ENCODE results near the gene TMEM131. TPM values are rescaled to one million over a fixed set of nuclear protein-coding genes. Genes with fewer than 3 reads are reported as not detected.

Gene TMEM131
- total RNA-seq, 1 donor from 2014 or later, result 28.9 TPM

DNA sequence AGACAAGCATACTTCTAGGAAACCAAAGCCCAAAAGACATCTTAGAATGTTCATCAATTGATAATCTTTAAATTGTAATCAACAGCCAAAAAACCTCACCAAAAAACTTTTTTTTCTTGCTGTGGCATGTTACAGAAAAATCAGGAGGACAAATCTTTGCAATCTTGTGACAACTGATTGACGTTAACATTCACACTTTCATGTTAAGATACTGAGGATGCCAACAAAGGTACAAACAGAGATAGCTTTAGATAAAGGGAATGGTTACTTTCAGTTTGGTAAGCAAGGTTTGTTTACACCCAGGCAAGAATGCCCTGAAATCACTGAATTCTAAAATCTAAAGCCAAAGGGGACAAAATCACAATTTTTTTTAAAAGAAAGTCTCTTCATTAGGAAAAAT lies 190.0 kb downstream of the TMEM131 start:
- intact Hi-C loops (cut with micrococcal nuclease), result loop anchor here (10.0 kb wide), 1 partner anchor 579 kb away; no protein-coding TSS in a partner anchor
- H3K4me1 ChIP-seq, result peaks cover 12% of the 10 kb centered on the region
- H3K9me3 ChIP-seq (replicated peaks), result no peaks in the 10 kb centered on the region
- no peak overlapping the region for H3K4me3 ChIP-seq
- TF ChIP-seq, protein P1, sequence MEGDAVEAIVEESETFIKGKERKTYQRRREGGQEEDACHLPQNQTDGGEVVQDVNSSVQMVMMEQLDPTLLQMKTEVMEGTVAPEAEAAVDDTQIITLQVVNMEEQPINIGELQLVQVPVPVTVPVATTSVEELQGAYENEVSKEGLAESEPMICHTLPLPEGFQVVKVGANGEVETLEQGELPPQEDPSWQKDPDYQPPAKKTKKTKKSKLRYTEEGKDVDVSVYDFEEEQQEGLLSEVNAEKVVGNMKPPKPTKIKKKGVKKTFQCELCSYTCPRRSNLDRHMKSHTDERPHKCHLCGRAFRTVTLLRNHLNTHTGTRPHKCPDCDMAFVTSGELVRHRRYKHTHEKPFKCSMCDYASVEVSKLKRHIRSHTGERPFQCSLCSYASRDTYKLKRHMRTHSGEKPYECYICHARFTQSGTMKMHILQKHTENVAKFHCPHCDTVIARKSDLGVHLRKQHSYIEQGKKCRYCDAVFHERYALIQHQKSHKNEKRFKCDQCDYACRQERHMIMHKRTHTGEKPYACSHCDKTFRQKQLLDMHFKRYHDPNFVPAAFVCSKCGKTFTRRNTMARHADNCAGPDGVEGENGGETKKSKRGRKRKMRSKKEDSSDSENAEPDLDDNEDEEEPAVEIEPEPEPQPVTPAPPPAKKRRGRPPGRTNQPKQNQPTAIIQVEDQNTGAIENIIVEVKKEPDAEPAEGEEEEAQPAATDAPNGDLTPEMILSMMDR (IDR thresholded peaks at IDR 0.05; ENCODE audit: borderline replicate concordance), result no peak
- peaks cover 64% of the 10 kb centered on the region for H3K36me3 ChIP-seq
- H3K27ac ChIP-seq (replicated peaks), result no peak overlapping the region
- no peak for DNase-seq
- no peaks in the 10 kb centered on the region for H3K27me3 ChIP-seq (ENCODE audit: low read depth)

DNA sequence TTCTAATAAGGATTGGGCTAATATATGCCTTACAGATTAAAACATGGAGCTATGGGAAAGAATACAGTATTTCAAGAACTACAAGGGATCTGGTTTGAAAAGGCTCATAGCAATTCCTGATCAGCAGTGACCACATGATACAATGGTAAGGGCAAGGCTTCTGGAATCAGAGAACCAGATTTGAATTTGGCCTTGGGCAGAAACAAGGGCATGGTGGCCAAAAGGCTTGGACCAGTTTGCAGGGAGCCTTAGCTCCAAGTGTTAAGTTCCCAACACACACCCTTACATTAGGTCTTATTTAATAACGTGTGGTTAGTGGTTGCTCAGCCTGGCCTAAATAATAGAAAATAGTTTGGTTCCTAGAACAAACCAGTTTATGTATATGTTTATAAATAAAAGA lies 194.7 kb downstream of the TMEM131 start:
- TF ChIP-seq, protein P1 (IDR thresholded peaks at IDR 0.05; ENCODE audit: borderline replicate concordance), result no peak
- intact Hi-C loops (cut with micrococcal nuclease), result loop anchor here (10.0 kb wide), 1 partner anchor 584 kb away; no protein-coding TSS in a partner anchor
- H3K27me3 ChIP-seq (ENCODE audit: low read depth), result no peaks in the 10 kb centered on the region
- no peak for DNase-seq
- no peaks in the 10 kb centered on the region for H3K9me3 ChIP-seq (replicated peaks)
- H3K4me1 ChIP-seq, result no peaks in the 10 kb centered on the region
- no peak overlapping the region for H3K27ac ChIP-seq (replicated peaks)
- H3K36me3 ChIP-seq, result peaks cover 92% of the 10 kb centered on the region
- no peak overlapping the region for H3K4me3 ChIP-seq

DNA sequence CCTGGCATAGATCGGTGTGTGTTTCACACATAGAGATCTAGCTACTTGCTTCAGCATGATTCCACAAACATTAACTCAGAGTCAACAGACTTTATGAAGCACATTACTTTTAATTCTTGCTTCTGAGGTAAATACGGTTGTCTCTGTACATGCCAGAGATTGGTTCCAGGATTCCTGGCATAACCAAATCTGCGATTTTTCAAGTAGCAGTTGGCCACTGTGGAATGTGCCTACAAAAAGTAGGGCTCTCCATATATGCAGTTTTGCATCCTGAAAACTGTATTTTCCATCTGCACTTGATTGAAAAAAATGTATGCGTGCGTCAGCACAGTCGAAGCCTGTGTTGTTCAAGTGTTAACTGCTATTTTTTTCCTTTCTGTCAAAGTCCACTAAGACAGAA lies 197.3 kb downstream of the TMEM131 start:
- Histone ChIP-seq H3K27ac (replicated peaks) (no peak overlapping the region), H3K27me3 (ENCODE audit: low read depth) (no peaks in the 10 kb centered on the region), H3K36me3 (peaks cover 92% of the 10 kb centered on the region), H3K9me3 (replicated peaks) (no peaks in the 10 kb centered on the region), H3K4me3 (no peak overlapping the region), H3K4me1 (no peaks in the 10 kb centered on the region)
- TF ChIP-seq, protein P1 (IDR thresholded peaks at IDR 0.05; ENCODE audit: borderline replicate concordance), result no peak
- intact Hi-C loops (cut with micrococcal nuclease), result no loop called here
- DNase-seq, result no peak

DNA sequence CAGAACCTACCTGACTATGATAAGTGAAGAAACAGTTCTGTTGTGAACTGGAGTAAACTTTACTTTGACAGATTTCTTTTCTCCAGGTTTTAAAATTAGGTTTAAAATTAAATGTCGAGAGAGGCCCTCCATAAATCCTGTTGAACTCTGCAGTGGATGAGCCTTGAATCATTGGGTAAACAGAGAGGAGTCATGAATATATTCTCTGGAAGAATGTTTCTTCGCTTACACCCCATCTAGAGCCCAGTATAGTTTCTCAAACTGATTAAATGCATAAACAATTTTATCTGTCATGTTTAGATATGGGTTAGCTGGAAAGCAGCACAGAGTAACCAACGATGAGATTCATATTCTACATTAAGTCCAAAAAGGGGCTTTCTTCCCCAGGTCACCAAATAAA lies 198.4 kb downstream of the TMEM131 start:
- H3K4me3 ChIP-seq, result no peak overlapping the region
- no peaks in the 10 kb centered on the region for H3K4me1 ChIP-seq
- no peaks in the 10 kb centered on the region for H3K27me3 ChIP-seq (ENCODE audit: low read depth)
- intact Hi-C loops (cut with micrococcal nuclease), result no loop called here
- H3K27ac ChIP-seq (replicated peaks), result no peak overlapping the region
- peaks cover 92% of the 10 kb centered on the region for H3K36me3 ChIP-seq
- DNase-seq, result no peak
- no peaks in the 10 kb centered on the region for H3K9me3 ChIP-seq (replicated peaks)
- TF ChIP-seq, protein P1 (IDR thresholded peaks at IDR 0.05; ENCODE audit: borderline replicate concordance), result no peak

DNA sequence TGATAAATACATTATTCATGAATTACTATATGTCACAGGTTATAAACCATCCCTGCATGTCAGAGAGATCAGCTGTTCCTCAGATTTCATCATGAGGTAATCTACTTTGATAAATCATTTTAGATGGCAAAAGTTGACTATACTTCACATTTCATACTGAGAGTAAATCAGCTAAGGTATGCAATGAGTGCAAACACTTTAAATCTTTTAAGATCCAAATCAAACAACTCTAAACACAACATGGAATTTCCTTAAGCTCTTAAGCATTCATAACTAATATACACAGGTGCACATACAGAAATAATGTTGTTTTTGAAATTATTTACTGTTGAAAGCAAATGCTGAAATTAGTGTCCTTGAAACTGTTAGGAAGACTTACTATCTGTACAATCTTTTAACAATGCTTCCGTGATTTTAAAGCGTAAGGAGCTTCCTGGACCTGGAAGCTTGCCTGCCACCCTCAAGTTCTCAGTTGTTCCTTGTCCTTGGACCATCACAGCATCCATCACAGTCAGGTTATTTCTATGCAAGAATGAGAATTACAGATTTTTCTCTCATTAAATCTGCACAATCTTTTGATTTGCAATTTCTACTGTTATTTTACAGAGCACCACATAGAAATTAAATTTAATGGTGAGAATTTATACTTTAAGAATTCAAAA lies 199.2 kb downstream of the TMEM131 start:
- DNase-seq, result no peak
- H3K9me3 ChIP-seq (replicated peaks), result no peaks in the 10 kb centered on the region
- TF ChIP-seq, protein P1 (IDR thresholded peaks at IDR 0.05; ENCODE audit: borderline replicate concordance), result no peak
- intact Hi-C loops (cut with micrococcal nuclease), result no loop called here
- no peak overlapping the region for H3K4me3 ChIP-seq
- H3K27ac ChIP-seq (replicated peaks), result no peak overlapping the region
- peaks cover 92% of the 10 kb centered on the region for H3K36me3 ChIP-seq
- no peaks in the 10 kb centered on the region for H3K27me3 ChIP-seq (ENCODE audit: low read depth)
- H3K4me1 ChIP-seq, result no peaks in the 10 kb centered on the region

Measured in left ventricle myocardium inferior (tissue), 1 donor.